ENCODE measurements around the gene FLCN. TPM values are rescaled to one million over a fixed set of nuclear protein-coding genes. Genes with fewer than 3 reads are reported as not detected.

FLCN gene
- total and polyA plus RNA-seq, 12 donors, result 10.2 to 101 (median 34.3) TPM

- 83 to 97% (median 88%) methylated on average over 5 to 7 of the region's 7 CpGs for WGBS, 4 donors
These were observed 65.8 kb downstream of the FLCN start for GRCh38 chr17:17171186-17171585.

GRCh38 chr17:17170346-17170985 is 66.5 kb downstream of the FLCN start:
- peaks cover 0 to 74% of the 10 kb centered on the region in 2 donors for H3K36me3 ChIP-seq (replicated peaks in 1 of 2)
- no peak for DNase-seq
- H3K4me3 ChIP-seq, result no peak overlapping the region
- no peaks in the 10 kb centered on the region for H3K9me3 ChIP-seq (replicated peaks in 1 of 3)
- no peaks in the 10 kb centered on the region for H3K27me3 ChIP-seq
- intact Hi-C loops (cut with DNase I), result no loop called here
- no peak overlapping the region for H3K27ac ChIP-seq
- no peaks in the 10 kb centered on the region for H3K4me1 ChIP-seq (replicated peaks in 1 of 2)
- WGBS, 4 donors, result 89 to 99% (median 93%) methylated on average over 7 to 9 of the region's 9 CpGs
- TF ChIP-seq POLR2A (IDR thresholded peaks at IDR 0.05), result no peak
- no peak for TF ChIP-seq CTCF (IDR thresholded peaks at IDR 0.05)

More at GRCh38 chr17:17171186-17171585, 65.8 kb downstream of the FLCN start:
- peaks cover 0 to 74% of the 10 kb centered on the region in 2 donors for H3K36me3 ChIP-seq (replicated peaks in 1 of 2)
- no peaks in the 10 kb centered on the region for H3K4me1 ChIP-seq (replicated peaks in 1 of 2)
- H3K9me3 ChIP-seq (replicated peaks in 1 of 3), result no peaks in the 10 kb centered on the region
- TF ChIP-seq CTCF (IDR thresholded peaks at IDR 0.05), result no peak
- TF ChIP-seq POLR2A (IDR thresholded peaks at IDR 0.05), result no peak
- no peak overlapping the region for H3K4me3 ChIP-seq
- no peaks in the 10 kb centered on the region for H3K27me3 ChIP-seq
- no peak for DNase-seq
- H3K27ac ChIP-seq, result no peak overlapping the region
- intact Hi-C loops (cut with DNase I), result no loop called here

- H3K4me1 ChIP-seq (replicated peaks in 1 of 2), result no peaks in the 10 kb centered on the region
- WGBS, 4 donors, result 88 to 92% (median 91%) methylated on average over 4 of the region's 4 CpGs
- no peak overlapping the region for H3K27ac ChIP-seq
- H3K4me3 ChIP-seq, result no peak overlapping the region
- intact Hi-C loops (cut with DNase I), result no loop called here
- H3K36me3 ChIP-seq (replicated peaks in 1 of 2), result peaks cover 0 to 73% of the 10 kb centered on the region in 2 donors
- TF ChIP-seq CTCF (IDR thresholded peaks at IDR 0.05) (no peak), POLR2A (IDR thresholded peaks at IDR 0.05) (no peak)
- no peaks in the 10 kb centered on the region for H3K27me3 ChIP-seq
- no peak for DNase-seq
- no peaks in the 10 kb centered on the region for H3K9me3 ChIP-seq (replicated peaks in 1 of 3)
These were observed 67.6 kb downstream of the FLCN start for GRCh38 chr17:17169396-17169795.

- intact Hi-C loops (cut with DNase I), result no loop called here
- H3K9me3 ChIP-seq (replicated peaks in 1 of 3), result no peaks in the 10 kb centered on the region
- TF ChIP-seq POLR2A (IDR thresholded peaks at IDR 0.05) (no peak), CTCF (IDR thresholded peaks at IDR 0.05) (no peak)
- no peaks in the 10 kb centered on the region for H3K27me3 ChIP-seq
- 90 to 96% (median 94%) methylated on average over 4 to 5 of the region's 5 CpGs for WGBS, 4 donors
- no peak overlapping the region for H3K4me3 ChIP-seq
- no peak for DNase-seq
- H3K27ac ChIP-seq, result no peak overlapping the region
- H3K4me1 ChIP-seq (replicated peaks in 1 of 2), result no peaks in the 10 kb centered on the region
- peaks cover 0 to 71% of the 10 kb centered on the region in 2 donors for H3K36me3 ChIP-seq (replicated peaks in 1 of 2)
These were observed 68.6 kb downstream of the FLCN start for GRCh38 chr17:17168401-17168800.

Data from adrenal gland (tissue), 12 donors.